ENCODE data around the gene CLIP3.
"Not testable (repeated sequence)": the region's sequence is repeated elsewhere in the genome, so short reads cannot be mapped to it uniquely, and the experiment has no call there.

CLIP3 gene

GRCh38 chr19:36032251-36033104 lies at the start of gene CLIP3:
TSS of gene CLIP3 (minus strand) at chr19:36032873. CDS start at chr19:36032357, 516 bp downstream.
- no peak for DNase-seq (ENCODE audit: low read depth)

- DNase-seq (ENCODE audit: low read depth) = no peak
These were observed 49.2 kb upstream of the CLIP3 start for GRCh38 chr19:36081894-36082293.

GRCh38 chr19:36081385-36081784 lies 48.7 kb upstream of the CLIP3 start:
- no peak for DNase-seq (ENCODE audit: low read depth)

- no peak for DNase-seq (ENCODE audit: low read depth)
These were observed 46.8 kb upstream of the CLIP3 start for GRCh38 chr19:36079389-36079945.

GRCh38 chr19:36073121-36073876 lies 40.6 kb upstream of the CLIP3 start:
- DNase-seq (ENCODE audit: low read depth) = no peak

GRCh38 chr19:36072081-36072480 lies 39.4 kb upstream of the CLIP3 start:
- no peak for DNase-seq (ENCODE audit: low read depth)

- not testable (repeated sequence) for DNase-seq (ENCODE audit: low read depth)
These were observed 36.3 kb upstream of the CLIP3 start for GRCh38 chr19:36068810-36069499.

- no peak for DNase-seq (ENCODE audit: low read depth)
These were observed 35.0 kb upstream of the CLIP3 start for GRCh38 chr19:36067681-36068080.

GRCh38 chr19:36064826-36065225 lies 32.2 kb upstream of the CLIP3 start:
- no peak for DNase-seq (ENCODE audit: low read depth)

GRCh38 chr19:36061367-36061766 lies 28.7 kb upstream of the CLIP3 start:
- no peak for DNase-seq (ENCODE audit: low read depth)

- no peak for DNase-seq (ENCODE audit: low read depth)
These were observed 27.8 kb upstream of the CLIP3 start for GRCh38 chr19:36060430-36060829.

- no peak for DNase-seq (ENCODE audit: low read depth)
These were observed 26.7 kb upstream of the CLIP3 start for GRCh38 chr19:36059180-36059910.

- no peak for DNase-seq (ENCODE audit: low read depth)
These were observed 26.0 kb upstream of the CLIP3 start for GRCh38 chr19:36058481-36059179.

- DNase-seq (ENCODE audit: low read depth) = no peak
These were observed 22.3 kb upstream of the CLIP3 start, which contains the start of gene WDR62 for GRCh38 chr19:36054733-36055686. TSS of gene WDR62 (plus strand) at chr19:36054897. CDS start at chr19:36054972, 75 bp downstream.

- DNase-seq (ENCODE audit: low read depth) = peak; percentile 97
These were observed 21.6 kb upstream of the CLIP3 start, which contains the start of gene THAP8 for GRCh38 chr19:36054119-36054732. TSS of gene THAP8 (minus strand) at chr19:36054285. CDS start at chr19:36054217, 68 bp downstream.

- no peak for DNase-seq (ENCODE audit: low read depth)
These were observed 19.0 kb upstream of the CLIP3 start for GRCh38 chr19:36051637-36052036.

- DNase-seq (ENCODE audit: low read depth) = no peak
These were observed 18.6 kb upstream of the CLIP3 start for GRCh38 chr19:36051236-36051635.

- no peak for DNase-seq (ENCODE audit: low read depth)
These were observed 16.5 kb upstream of the CLIP3 start for GRCh38 chr19:36049080-36049698.

- DNase-seq (ENCODE audit: low read depth) = no peak
These were observed 15.2 kb upstream of the CLIP3 start for GRCh38 chr19:36047835-36048234.
